ENCODE results near the gene RILP.

Gene RILP

GRCh38 chr17:1639549-1640180, 10.0 kb downstream of the RILP start:
- no peaks in the 10 kb centered on the region; the same call in 1 of the 2 replicates for H3K36me3 ChIP-seq (ENCODE audit: control insufficient read depth, insufficient read depth, low read length)
- H3K4me1 ChIP-seq (ENCODE audit: control insufficient read depth, insufficient read depth, low read length): peaks cover 10% of the 10 kb centered on the region
- no peak overlapping the region for H3K4me3 ChIP-seq (ENCODE audit: low read length)
- H3K27ac ChIP-seq (ENCODE audit: low read length): no peak overlapping the region
- no peak for DNase-seq (ENCODE audit: low read depth, low spot score)
- no peaks in the 10 kb centered on the region for H3K9me3 ChIP-seq (ENCODE audit: control insufficient read depth, insufficient read depth, low read length)
- no peaks in the 10 kb centered on the region for H3K27me3 ChIP-seq (ENCODE audit: control insufficient read depth, insufficient read depth, low read length)
- no CpG with 5 or more reads among the region's 11 CpGs for WGBS (ENCODE audit: insufficient coverage, insufficient read length)

- Histone ChIP-seq H3K27me3 (ENCODE audit: control insufficient read depth, insufficient read depth, low read length) (no peaks in the 10 kb centered on the region), H3K36me3 (ENCODE audit: control insufficient read depth, insufficient read depth, low read length) (no peaks in the 10 kb centered on the region; the same call in 1 of the 2 replicates), H3K4me3 (ENCODE audit: low read length) (no peak overlapping the region), H3K4me1 (ENCODE audit: control insufficient read depth, insufficient read depth, low read length) (peaks cover 7% of the 10 kb centered on the region; the same call in 1 of the 2 replicates), H3K9me3 (ENCODE audit: control insufficient read depth, insufficient read depth, low read length) (no peaks in the 10 kb centered on the region), H3K27ac (ENCODE audit: low read length) (no peak overlapping the region)
- WGBS (ENCODE audit: insufficient coverage, insufficient read length): no CpG with 5 or more reads among the region's 19 CpGs
- no peak for DNase-seq (ENCODE audit: low read depth, low spot score)
Measured at GRCh38 chr17:1638624-1639300, 10.9 kb downstream of the RILP start.

GRCh38 chr17:1638171-1638590, 11.5 kb downstream of the RILP start:
- Histone ChIP-seq H3K27me3 (ENCODE audit: control insufficient read depth, insufficient read depth, low read length) (no peaks in the 10 kb centered on the region), H3K36me3 (ENCODE audit: control insufficient read depth, insufficient read depth, low read length) (no peaks in the 10 kb centered on the region; the same call in 1 of the 2 replicates), H3K27ac (ENCODE audit: low read length) (no peak overlapping the region), H3K4me1 (ENCODE audit: control insufficient read depth, insufficient read depth, low read length) (peaks cover 7% of the 10 kb centered on the region; the same call in 1 of the 2 replicates), H3K9me3 (ENCODE audit: control insufficient read depth, insufficient read depth, low read length) (no peaks in the 10 kb centered on the region), H3K4me3 (ENCODE audit: low read length) (no peak overlapping the region)
- DNase-seq (ENCODE audit: low read depth, low spot score): no peak
- no CpG with 5 or more reads among the region's 17 CpGs for WGBS (ENCODE audit: insufficient coverage, insufficient read length)

- no peaks in the 10 kb centered on the region for H3K9me3 ChIP-seq (ENCODE audit: control insufficient read depth, insufficient read depth, low read length)
- no peak overlapping the region for H3K27ac ChIP-seq (ENCODE audit: low read length)
- WGBS (ENCODE audit: insufficient coverage, insufficient read length): no CpG with 5 or more reads among the region's 15 CpGs
- no peak overlapping the region for H3K4me3 ChIP-seq (ENCODE audit: low read length)
- H3K4me1 ChIP-seq (ENCODE audit: control insufficient read depth, insufficient read depth, low read length): peaks cover 7% of the 10 kb centered on the region; the same call in 1 of the 2 replicates
- no peaks in the 10 kb centered on the region for H3K27me3 ChIP-seq (ENCODE audit: control insufficient read depth, insufficient read depth, low read length)
- DNase-seq (ENCODE audit: low read depth, low spot score): no peak
- no peaks in the 10 kb centered on the region; the same call in 1 of the 2 replicates for H3K36me3 ChIP-seq (ENCODE audit: control insufficient read depth, insufficient read depth, low read length)
Measured at GRCh38 chr17:1636732-1637285, 12.9 kb downstream of the RILP start.

- H3K36me3 ChIP-seq (ENCODE audit: control insufficient read depth, insufficient read depth, low read length): no peaks in the 10 kb centered on the region; the same call in 1 of the 2 replicates
- no peaks in the 10 kb centered on the region for H3K9me3 ChIP-seq (ENCODE audit: control insufficient read depth, insufficient read depth, low read length)
- no peaks in the 10 kb centered on the region for H3K27me3 ChIP-seq (ENCODE audit: control insufficient read depth, insufficient read depth, low read length)
- no CpG with 5 or more reads among the region's 10 CpGs for WGBS (ENCODE audit: insufficient coverage, insufficient read length)
- H3K4me3 ChIP-seq (ENCODE audit: low read length): no peak overlapping the region
- no peak for DNase-seq (ENCODE audit: low read depth, low spot score)
- H3K27ac ChIP-seq (ENCODE audit: low read length): no peak overlapping the region
- H3K4me1 ChIP-seq (ENCODE audit: control insufficient read depth, insufficient read depth, low read length): peaks cover 7% of the 10 kb centered on the region; the same call in 1 of the 2 replicates
Measured at GRCh38 chr17:1635675-1636465, 13.8 kb downstream of the RILP start.

- no CpG with 5 or more reads among the region's 45 CpGs for WGBS (ENCODE audit: insufficient coverage, insufficient read length)
Measured at GRCh38 chr17:1634841-1635650, 14.6 kb downstream of the RILP start.

GRCh38 chr17:1630662-1631061, 19.0 kb downstream of the RILP start:
- no peak for DNase-seq (ENCODE audit: low read depth, low spot score)
- Histone ChIP-seq H3K27ac (ENCODE audit: low read length) (no peak overlapping the region), H3K36me3 (ENCODE audit: control insufficient read depth, insufficient read depth, low read length) (no peaks in the 10 kb centered on the region; the same call in 1 of the 2 replicates), H3K4me1 (ENCODE audit: control insufficient read depth, insufficient read depth, low read length) (peaks cover 2% of the 10 kb centered on the region; the same call in 1 of the 2 replicates), H3K27me3 (ENCODE audit: control insufficient read depth, insufficient read depth, low read length) (no peaks in the 10 kb centered on the region), H3K4me3 (ENCODE audit: low read length) (no peak overlapping the region), H3K9me3 (ENCODE audit: control insufficient read depth, insufficient read depth, low read length) (no peaks in the 10 kb centered on the region)
- WGBS (ENCODE audit: insufficient coverage, insufficient read length): no CpG with 5 or more reads among the region's 4 CpGs

More at GRCh38 chr17:1634841-1635650, 14.6 kb downstream of the RILP start:
- Histone ChIP-seq H3K27me3 (ENCODE audit: control insufficient read depth, insufficient read depth, low read length) (no peaks in the 10 kb centered on the region), H3K27ac (ENCODE audit: low read length) (no peak overlapping the region), H3K4me1 (ENCODE audit: control insufficient read depth, insufficient read depth, low read length) (0 out of 2 replicates have a peak, but pooled peaks cover 5% of the 10 kb centered on the region), H3K9me3 (ENCODE audit: control insufficient read depth, insufficient read depth, low read length) (no peaks in the 10 kb centered on the region), H3K36me3 (ENCODE audit: control insufficient read depth, insufficient read depth, low read length) (no peaks in the 10 kb centered on the region; the same call in 1 of the 2 replicates), H3K4me3 (ENCODE audit: low read length) (no peak overlapping the region)
- DNase-seq (ENCODE audit: low read depth, low spot score): no peak

GRCh38 chr17:1629504-1630310, 20.0 kb downstream of the RILP start:
- H3K36me3 ChIP-seq (ENCODE audit: control insufficient read depth, insufficient read depth, low read length): no peaks in the 10 kb centered on the region; the same call in 1 of the 2 replicates
- H3K9me3 ChIP-seq (ENCODE audit: control insufficient read depth, insufficient read depth, low read length): no peaks in the 10 kb centered on the region
- WGBS (ENCODE audit: insufficient coverage, insufficient read length): no CpG with 5 or more reads among the region's 45 CpGs
- H3K4me1 ChIP-seq (ENCODE audit: control insufficient read depth, insufficient read depth, low read length): peaks cover 2% of the 10 kb centered on the region; the same call in 1 of the 2 replicates
- no peak overlapping the region for H3K27ac ChIP-seq (ENCODE audit: low read length)
- no peak for DNase-seq (ENCODE audit: low read depth, low spot score)
- no peaks in the 10 kb centered on the region for H3K27me3 ChIP-seq (ENCODE audit: control insufficient read depth, insufficient read depth, low read length)
- peak overlapping the region; percentile 66; the same call in 1 of the 2 replicates for H3K4me3 ChIP-seq (ENCODE audit: low read length)

All from iPS DF 6.9 (cell line).